ENCODE measurements around the gene RPS6KL1.

The RPS6KL1 gene

GRCh38 chr14:74951443-74952179 is 28.6 kb upstream of the RPS6KL1 start:
- DNase-seq (ENCODE audit: low read depth), result no peak

- no peak for DNase-seq (ENCODE audit: low read depth)
Measured at GRCh38 chr14:74950795-74951442, 27.9 kb upstream of the RPS6KL1 start.

- DNase-seq (ENCODE audit: low read depth), result no peak
Measured at GRCh38 chr14:74949859-74950573, 27.0 kb upstream of the RPS6KL1 start.

- no peak for DNase-seq (ENCODE audit: low read depth)
Measured at GRCh38 chr14:74949191-74949601, 26.1 kb upstream of the RPS6KL1 start.

- no peak for DNase-seq (ENCODE audit: low read depth)
Measured at GRCh38 chr14:74948228-74949175, 25.4 kb upstream of the RPS6KL1 start.

GRCh38 chr14:74947353-74948227 is 24.5 kb upstream of the RPS6KL1 start:
- no peak for DNase-seq (ENCODE audit: low read depth)

- DNase-seq (ENCODE audit: low read depth), result no peak
Measured at GRCh38 chr14:74946659-74947281, 23.7 kb upstream of the RPS6KL1 start.

GRCh38 chr14:74945852-74946658 is 23.0 kb upstream of the RPS6KL1 start:
- no peak for DNase-seq (ENCODE audit: low read depth)

GRCh38 chr14:74945261-74945851 is 22.3 kb upstream of the RPS6KL1 start:
- no peak for DNase-seq (ENCODE audit: low read depth)

- no peak for DNase-seq (ENCODE audit: low read depth)
Measured at GRCh38 chr14:74942608-74943007, 19.5 kb upstream of the RPS6KL1 start.

GRCh38 chr14:74942181-74942580 is 19.1 kb upstream of the RPS6KL1 start:
- no peak for DNase-seq (ENCODE audit: low read depth)

- no peak for DNase-seq (ENCODE audit: low read depth)
Measured at GRCh38 chr14:74941676-74942097, 18.6 kb upstream of the RPS6KL1 start.

GRCh38 chr14:74940956-74941565 is 18.0 kb upstream of the RPS6KL1 start:
- no peak for DNase-seq (ENCODE audit: low read depth)

GRCh38 chr14:74938531-74939495 is 15.8 kb upstream of the RPS6KL1 start:
- DNase-seq (ENCODE audit: low read depth), result no peak

- no peak for DNase-seq (ENCODE audit: low read depth)
Measured at GRCh38 chr14:74937171-74937570, 14.1 kb upstream of the RPS6KL1 start.

- no peak for DNase-seq (ENCODE audit: low read depth)
Measured at GRCh38 chr14:74936731-74937130, 13.7 kb upstream of the RPS6KL1 start.

- DNase-seq (ENCODE audit: low read depth), result no peak
Measured at GRCh38 chr14:74936151-74936550, 13.1 kb upstream of the RPS6KL1 start.

GRCh38 chr14:74935360-74935680 is 12.3 kb upstream of the RPS6KL1 start:
- no peak for DNase-seq (ENCODE audit: low read depth)
